Stimulated activated CD8-positive, alpha-beta memory T cell treated with anti-CD3 and anti-CD28 coated beads, Interleukin-12 subunit alpha, Interleukin-12 subunit beta, amount 100 ng/mL, for 4 hours (primary cell): ENCODE measurements around the gene CDH26.

ENCODE experiments used
- DNase-seq: peaks from one replicate; pipeline ENCODE4 v3.0.0-alpha.2; 2020; ENCODE audit warnings: low read depth

Gene CDH26

DNA sequence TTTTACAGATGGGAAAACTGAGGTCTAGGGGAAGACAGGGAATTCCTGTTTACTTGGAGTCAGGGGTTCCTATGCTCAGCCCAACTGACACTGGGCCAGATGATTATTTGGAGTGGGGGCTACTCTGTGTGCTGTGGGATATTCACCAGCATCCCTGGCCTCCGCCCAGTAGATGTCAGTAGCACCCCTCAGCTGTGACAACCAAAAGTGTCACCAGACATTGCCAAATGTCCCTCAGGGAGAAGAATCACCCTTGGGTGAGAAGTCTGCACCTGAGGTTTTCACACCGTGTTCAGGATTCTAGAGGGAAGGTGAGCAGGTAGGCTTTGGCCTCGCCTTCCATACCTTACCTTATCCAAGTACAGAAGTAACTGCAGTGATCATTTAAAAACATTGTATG is 27.6 kb downstream of the CDH26 start:
- DNase-seq: no peak

DNA sequence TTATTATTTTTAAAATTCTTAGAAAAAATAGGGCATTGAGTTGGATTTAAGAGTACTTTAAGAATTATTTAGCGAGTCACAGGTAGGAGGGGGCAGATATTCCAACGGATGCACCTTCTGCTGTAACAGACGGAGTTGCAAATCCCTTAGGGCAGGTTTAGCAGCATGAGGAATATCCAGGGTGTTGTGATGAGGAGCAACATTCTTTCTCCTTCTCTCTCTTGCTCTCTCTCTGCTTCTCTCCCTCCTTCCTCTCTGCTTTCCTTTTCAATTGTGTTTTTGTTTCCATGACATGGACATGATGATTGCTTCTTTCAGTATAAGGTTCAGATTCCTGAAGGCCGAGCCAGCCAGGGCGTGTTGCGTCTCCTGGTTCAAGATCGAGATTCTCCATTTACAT is 28.9 kb downstream of the CDH26 start:
- DNase-seq: no peak

DNA sequence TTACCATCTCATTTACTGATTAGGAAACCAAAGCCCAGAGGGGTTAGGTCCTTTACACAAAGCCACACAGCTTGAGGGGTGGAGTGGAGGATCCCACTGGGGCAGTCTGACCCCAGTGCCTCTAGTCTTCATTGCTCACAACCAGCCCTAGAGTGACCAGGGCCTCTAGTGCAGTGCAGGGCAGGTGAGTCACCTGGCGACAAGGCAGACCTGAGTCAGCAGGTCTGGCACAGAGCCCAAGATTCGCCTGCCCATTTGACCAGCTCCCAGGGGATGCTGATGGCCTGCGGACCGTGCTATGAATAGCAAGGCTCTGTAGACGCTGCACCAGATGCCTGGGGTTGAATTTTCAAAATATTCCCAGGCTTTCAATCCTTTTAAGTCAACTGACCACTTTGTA is 29.9 kb downstream of the CDH26 start:
- no peak for DNase-seq

- DNase-seq: no peak
Measured at GRCh38 chr20:59992526-59993084, 34.4 kb downstream of the CDH26 start.

DNA sequence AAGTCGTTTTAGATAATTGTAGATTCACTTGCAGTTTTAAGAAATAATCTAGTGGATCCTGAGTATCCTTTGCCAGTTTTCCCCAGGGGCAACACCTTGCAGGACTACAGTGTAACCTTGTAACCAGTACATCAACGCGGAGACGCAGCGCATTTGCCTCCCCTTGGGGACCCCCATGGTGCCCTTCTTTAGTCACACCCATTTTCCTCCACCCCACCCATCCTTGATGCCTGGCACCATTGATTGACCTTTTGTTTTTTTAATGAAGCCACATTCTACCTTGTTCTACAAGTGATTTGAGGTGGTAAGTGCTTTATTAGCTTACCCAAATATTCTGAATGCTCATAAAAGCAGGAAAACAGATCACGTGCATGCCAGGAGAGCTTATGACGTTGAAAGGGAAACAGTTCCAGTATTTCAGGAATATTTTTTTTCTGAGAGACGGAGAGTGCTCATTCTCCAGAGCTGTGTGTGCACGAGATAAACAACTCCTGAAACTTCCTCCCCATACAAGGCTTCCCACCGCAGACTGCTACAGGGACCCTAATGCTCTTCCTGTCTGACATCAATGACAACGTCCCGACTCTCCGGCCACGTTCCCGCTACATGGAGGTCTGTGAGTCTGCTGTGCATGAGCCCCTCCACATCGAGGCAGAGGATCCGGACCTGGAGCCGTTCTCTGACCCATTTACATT is 35.7 kb downstream of the CDH26 start:
- no peak for DNase-seq

- no peak for DNase-seq
Measured at GRCh38 chr20:59994697-59995122, 36.5 kb downstream of the CDH26 start.

DNA sequence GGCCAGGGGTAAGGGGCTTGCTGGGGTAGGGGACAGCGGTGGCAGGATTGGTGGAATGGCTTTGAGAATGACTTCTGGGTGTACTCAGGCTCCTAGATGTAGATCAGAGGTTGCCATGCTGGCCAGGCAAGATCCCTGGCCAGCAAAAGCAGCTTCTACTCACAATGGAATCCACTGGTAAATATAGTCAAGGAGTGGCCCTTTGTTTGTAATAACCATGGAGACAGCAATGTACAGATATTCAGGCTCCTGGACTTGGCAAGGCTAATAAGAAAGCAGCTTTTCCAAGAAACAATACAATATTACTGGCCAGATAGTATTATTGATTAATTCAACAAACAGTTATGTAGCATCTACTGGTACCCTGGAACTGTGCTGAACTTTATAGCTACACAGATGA is 37.9 kb downstream of the CDH26 start:
- no peak for DNase-seq

GRCh38 chr20:59997896-59998295 is 39.7 kb downstream of the CDH26 start:
- no peak for DNase-seq

DNA sequence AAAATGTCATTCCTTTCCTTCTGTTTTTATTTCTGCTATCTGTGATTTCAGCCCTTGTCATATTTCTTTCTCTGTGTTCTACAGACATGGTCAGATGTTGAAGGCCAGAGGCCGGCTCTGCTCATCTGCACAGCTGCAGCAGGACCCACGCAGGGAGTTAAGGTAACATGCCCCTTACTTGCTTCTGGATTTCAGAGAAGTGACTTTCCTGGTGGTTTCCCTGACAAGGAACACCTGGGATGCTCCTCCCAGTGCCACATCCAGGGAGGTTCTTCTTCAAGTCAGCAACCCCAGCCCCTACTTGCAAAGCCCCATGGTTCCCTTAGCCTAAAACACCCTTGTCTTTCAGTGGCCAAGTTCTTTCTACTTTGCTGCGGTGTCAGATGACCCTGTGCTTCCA is 41.3 kb downstream of the CDH26 start:
- DNase-seq: no peak

DNA sequence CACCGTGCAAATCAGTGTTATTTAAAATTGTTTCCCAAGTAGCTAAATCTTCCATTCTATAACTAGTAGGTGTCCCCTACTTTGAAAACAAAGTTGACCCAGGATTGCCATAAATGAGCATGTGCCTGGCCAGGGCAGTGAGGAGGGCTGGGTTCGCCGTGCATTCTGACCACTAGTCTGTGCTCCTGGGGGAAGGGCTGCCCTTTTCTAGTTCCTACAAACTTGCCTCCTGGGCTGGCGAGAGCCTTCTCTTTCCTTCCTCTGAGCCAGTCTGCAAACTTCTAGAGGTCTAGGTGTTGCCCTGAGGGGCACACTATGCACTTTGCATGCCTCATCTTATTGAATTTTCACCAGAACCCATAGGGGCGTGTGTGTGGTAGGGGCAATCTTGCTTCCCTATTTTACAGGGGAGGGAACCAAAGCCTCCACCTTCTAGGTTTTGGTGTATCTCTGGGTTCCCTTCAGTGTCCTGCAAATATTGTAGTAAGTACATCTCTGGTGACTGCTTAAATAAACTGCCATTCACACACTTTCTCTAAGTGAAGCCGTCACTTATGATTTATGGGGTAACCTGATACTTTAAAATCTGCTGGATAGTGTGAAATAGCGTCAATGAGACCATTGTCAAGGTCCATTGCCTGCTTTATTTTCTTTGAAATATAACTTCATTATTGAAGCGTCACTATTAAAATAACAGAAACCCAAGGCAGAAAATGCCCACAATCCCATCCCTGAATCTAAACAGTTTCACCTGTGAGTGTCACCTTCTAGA is 42.2 kb downstream of the CDH26 start:
- DNase-seq: no peak

DNA sequence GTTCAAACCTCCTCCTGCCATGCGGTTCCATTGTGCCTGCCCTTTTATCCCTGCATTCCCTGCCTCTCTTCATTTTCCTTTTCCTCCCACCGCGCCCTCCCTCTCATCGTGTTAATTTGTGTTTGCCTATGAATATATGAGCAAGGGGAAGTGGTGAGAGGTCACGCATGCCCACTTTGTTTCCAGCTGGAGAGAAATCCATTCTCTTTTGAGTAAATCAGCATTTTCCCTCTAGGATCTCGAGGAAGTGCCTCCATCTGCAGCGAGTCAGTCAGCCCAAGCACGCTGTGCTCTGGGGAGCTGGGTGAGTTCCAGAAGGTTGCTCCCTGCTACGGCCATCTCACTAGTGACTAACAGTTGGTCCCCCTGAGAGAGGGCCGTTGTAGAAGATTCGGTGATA is 42.9 kb downstream of the CDH26 start:
- no peak for DNase-seq

DNA sequence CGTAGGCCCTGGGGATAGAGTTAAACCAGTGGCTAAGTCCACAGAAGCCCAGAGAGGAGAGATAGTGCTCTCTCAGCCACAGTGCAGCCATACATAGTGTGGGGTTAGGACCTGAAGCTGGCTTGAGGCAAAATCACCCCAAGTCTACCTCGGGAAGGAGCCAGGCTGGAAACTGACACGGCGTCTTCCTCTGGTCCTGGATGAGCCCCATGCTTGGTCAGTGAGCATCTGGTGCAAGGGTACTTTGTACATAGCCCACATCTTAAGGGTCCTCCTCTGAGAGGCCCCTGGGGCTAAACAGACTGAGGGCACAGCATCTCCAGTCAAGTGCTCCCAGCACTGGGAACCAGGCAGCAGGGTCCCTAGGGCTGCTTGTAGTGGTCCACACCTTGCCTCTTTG is 45.6 kb downstream of the CDH26 start:
- DNase-seq: no peak

GRCh38 chr20:60006261-60006660 is 48.0 kb downstream of the CDH26 start:
- no peak for DNase-seq

GRCh38 chr20:60007464-60007863 is 49.2 kb downstream of the CDH26 start:
- no peak for DNase-seq

GRCh38 chr20:60008130-60008808 is 50.0 kb downstream of the CDH26 start:
- no peak for DNase-seq

DNA sequence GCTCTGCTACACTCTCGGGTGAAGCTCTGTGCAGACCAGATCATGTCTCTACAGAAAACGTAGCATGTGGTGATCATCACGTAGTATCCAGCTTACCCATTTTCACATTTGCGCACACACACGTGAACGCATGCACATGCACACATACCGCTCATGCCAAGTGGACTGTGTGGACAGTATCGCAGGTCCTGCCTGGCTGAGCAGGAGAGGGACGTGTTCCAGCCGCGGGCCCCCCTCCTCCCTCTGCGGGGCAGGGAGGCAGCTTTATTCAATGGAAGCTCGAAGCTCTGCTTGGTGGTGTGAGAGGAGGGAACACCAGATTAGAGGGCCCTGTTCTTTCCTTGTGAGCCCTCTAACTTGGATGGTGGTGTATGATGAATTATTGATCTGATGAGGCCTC is 51.1 kb downstream of the CDH26 start:
- DNase-seq: no peak

- DNase-seq: no peak
Measured at GRCh38 chr20:60009826-60010616, 51.8 kb downstream of the CDH26 start.

GRCh38 chr20:60010689-60011458 is 52.7 kb downstream of the CDH26 start:
- no peak for DNase-seq

DNA sequence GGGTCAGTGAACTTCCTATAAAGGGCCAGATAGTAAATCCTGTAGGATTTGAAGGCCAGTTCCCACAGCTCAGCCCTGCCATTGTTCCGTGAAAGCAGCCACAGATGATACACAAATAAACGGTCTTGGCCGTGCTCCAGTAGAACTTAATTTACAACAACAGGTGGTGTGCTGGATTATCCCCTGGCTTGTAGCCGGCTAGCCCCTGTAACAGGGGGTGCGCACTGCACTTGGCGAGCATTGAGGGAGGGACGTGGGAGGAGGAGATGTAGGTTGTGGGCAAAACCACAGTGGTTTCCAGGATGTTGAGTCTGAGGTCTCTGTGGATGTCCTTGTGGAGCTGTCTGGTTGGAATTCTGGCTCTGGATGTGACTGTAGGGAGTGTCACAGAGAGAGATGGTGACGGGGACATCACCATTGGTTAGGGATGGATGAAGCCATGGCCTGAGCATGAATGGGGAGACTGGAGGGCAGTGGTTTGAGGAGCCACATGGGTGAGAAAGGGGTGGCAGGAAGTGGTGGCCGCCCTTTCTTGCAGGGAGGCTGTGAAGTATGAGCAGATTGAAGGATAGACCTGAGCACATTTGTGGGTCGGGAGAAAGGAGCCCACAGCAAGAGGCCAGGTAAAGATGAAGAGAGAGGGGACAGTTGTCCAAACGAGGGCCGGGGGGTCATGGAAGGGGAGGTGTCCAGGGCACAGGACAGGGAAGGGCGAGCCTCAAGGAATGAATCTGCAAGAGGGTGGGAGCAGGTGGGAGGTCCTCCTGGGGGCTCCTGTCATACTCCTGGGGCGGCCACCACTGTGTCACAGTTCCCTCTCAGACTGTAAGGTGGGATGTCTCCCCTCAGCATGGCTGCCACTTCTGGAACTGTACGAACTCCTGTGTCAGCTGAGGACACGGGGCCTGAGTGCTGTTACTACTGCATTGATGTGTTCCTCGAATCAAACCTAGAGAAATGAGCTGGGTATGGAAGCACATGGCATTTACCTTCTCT is 53.6 kb downstream of the CDH26 start:
- no peak for DNase-seq
